Measurements from ENCODE around the gene MEGF6. TPM values are rescaled to one million over a fixed set of nuclear protein-coding genes. Genes with fewer than 3 reads are reported as not detected.

MEGF6 gene
- total and polyA plus RNA-seq, 11 donors, result 1.9 to 16.2 (median 5.1) TPM

DNA sequence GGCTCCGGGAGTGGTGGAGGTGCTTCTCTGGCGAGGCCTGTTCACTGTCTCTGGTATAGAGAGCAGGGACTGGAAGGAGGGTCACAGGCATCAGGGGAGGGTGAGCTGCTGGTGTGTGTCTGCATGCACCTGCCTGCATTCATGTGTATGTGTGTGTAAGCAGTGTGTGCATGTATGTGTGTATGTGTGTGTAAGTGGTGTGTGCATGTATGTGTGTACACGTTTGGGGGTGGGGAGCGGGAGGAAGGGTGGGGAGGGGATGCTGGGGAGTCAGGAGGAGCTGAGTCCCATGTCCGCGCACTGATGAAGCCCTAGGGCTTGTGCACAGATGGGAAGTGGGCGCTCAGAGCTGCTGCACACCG is 107.8 kb downstream of the MEGF6 start:
- Histone ChIP-seq H3K4me1 (peaks cover 0 to 5% (median 0%) of the 10 kb centered on the region in 12 donors), H3K27me3 (no peaks in the 10 kb centered on the region), H3K36me3 (peaks cover 0 to 3% (median 0%) of the 10 kb centered on the region in 9 donors), H3K27ac (no peak overlapping the region), H3K9me3 (no peaks in the 10 kb centered on the region), H3K4me3 (no peak overlapping the region)
- DNase-seq, result no peak
- no peak for ATAC-seq
- TF ChIP-seq, protein P1, sequence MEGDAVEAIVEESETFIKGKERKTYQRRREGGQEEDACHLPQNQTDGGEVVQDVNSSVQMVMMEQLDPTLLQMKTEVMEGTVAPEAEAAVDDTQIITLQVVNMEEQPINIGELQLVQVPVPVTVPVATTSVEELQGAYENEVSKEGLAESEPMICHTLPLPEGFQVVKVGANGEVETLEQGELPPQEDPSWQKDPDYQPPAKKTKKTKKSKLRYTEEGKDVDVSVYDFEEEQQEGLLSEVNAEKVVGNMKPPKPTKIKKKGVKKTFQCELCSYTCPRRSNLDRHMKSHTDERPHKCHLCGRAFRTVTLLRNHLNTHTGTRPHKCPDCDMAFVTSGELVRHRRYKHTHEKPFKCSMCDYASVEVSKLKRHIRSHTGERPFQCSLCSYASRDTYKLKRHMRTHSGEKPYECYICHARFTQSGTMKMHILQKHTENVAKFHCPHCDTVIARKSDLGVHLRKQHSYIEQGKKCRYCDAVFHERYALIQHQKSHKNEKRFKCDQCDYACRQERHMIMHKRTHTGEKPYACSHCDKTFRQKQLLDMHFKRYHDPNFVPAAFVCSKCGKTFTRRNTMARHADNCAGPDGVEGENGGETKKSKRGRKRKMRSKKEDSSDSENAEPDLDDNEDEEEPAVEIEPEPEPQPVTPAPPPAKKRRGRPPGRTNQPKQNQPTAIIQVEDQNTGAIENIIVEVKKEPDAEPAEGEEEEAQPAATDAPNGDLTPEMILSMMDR (IDR thresholded peaks at IDR 0.05), result no peak
- TF ChIP-seq POLR2A (IDR thresholded peaks at IDR 0.05), result no peak
- 83 to 87% (median 84%) methylated on average over 8 of the region's 8 CpGs for WGBS, 4 donors
- intact Hi-C loops (cut with DNase I), result no loop called here

DNA sequence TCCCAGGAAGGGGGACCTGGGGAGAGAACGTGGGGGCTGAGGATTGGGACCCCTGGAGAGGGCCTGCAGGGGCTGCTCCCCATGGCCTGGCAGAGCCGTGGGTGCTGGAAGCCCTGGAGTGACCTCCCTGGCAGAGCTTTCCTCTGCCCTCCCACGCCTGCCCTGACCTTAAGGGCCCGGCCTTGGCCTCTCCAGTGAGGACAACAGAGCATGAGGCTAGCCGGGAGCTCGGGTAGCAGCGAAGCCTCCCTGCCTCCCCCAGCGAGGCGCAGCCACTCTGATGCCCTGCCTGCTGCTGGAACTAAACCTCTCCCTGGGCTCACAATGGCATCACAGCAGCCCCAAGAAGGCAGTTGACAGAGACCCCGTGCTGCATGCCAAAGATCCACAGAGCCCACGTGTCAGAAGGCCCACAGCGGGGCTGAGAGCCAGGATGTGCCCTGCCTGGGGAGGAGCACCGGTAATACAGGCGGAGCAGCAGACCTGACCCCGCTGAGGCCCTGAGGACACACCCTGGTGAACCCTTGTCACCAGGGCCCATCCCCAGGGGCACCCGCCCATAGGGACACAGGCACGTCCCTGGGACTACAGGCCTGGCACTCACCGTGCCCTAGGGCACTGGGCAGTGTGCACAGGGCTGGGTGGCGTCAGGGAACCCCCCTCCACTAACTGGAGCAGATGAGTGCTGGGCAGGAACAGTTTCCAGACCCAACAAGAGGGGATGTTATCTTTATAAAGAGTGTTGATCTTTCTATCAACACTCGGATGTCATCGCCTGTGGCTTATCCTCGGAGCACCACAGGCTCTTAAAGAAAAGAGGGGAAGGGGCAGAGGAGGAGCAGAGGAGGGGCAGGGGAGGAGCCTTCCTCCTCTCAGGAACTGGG is 108.4 kb downstream of the MEGF6 start:
- DNase-seq (no peak), ATAC-seq (no peak)

DNA sequence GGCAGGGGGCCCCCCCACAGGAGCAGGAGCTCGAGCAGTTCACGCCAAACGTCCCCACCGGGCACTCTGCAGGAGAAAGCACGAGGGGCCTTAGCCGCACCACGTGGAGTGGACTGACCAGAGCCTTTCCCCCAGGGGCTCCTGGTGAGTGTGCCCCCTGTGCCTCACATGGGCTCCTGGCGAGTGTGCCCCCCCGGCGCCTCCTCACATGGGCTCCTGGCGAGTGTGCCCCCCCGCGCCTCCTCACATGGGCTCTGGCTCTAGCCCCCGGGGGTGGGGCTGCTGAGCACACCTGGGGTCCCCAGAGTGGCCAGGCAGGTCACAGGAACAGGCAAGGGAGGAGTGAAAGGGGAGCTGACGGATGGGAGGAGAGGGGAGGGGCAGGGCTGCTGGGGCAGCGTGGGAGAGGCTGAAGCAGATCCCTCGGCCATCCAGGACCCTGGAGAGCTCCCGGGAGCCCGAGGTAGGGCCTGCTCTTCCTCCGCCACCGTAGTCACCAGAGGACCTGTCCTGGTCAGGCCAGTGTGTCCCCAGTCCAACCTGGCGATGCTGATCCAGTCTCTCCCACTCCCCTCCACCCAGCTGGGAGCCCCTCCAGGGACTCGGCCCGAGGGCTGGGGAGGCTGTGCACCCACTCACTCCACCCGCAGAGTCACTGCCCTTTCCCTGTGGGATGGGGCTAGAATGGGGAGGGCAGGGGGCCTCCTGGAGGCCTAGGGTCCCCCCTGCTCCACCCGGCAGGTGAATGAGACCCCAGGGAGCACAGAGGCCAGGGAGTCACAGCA is 109.3 kb downstream of the MEGF6 start:
- intact Hi-C loops (cut with DNase I), result no loop called here
- ATAC-seq (peak; percentile 56 to 78 (median 71)), DNase-seq (peak; percentile 47 to 88 (median 68))
- H3K4me3 ChIP-seq, result no peak overlapping the region
- H3K27me3 ChIP-seq, result no peaks in the 10 kb centered on the region
- 51 to 70% (median 59%) methylated on average over 16 to 26 of the region's 26 CpGs for WGBS, 4 donors
- TF ChIP-seq, protein P1 (IDR thresholded peaks at IDR 0.05), result no peak
- no peak for TF ChIP-seq POLR2A (IDR thresholded peaks at IDR 0.05)
- peaks cover 0 to 5% (median 0%) of the 10 kb centered on the region in 12 donors for H3K4me1 ChIP-seq
- no peak overlapping the region for H3K27ac ChIP-seq
- peaks cover 0 to 3% (median 0%) of the 10 kb centered on the region in 9 donors for H3K36me3 ChIP-seq
- H3K9me3 ChIP-seq, result no peaks in the 10 kb centered on the region

More for the DNA sequence above, 108.4 kb downstream of the MEGF6 start:
- H3K9me3 ChIP-seq, result no peaks in the 10 kb centered on the region
- no peak overlapping the region for H3K4me3 ChIP-seq
- TF ChIP-seq POLR2A (IDR thresholded peaks at IDR 0.05), result no peak
- TF ChIP-seq, protein P1 (IDR thresholded peaks at IDR 0.05), result no peak
- peaks cover 0 to 5% (median 0%) of the 10 kb centered on the region in 12 donors for H3K4me1 ChIP-seq
- no peak overlapping the region for H3K27ac ChIP-seq
- WGBS, 4 donors, result 77 to 79% (median 79%) methylated on average over 17 to 22 of the region's 22 CpGs
- intact Hi-C loops (cut with DNase I), result no loop called here
- H3K27me3 ChIP-seq, result no peaks in the 10 kb centered on the region
- H3K36me3 ChIP-seq, result peaks cover 0 to 3% (median 0%) of the 10 kb centered on the region in 9 donors

DNA sequence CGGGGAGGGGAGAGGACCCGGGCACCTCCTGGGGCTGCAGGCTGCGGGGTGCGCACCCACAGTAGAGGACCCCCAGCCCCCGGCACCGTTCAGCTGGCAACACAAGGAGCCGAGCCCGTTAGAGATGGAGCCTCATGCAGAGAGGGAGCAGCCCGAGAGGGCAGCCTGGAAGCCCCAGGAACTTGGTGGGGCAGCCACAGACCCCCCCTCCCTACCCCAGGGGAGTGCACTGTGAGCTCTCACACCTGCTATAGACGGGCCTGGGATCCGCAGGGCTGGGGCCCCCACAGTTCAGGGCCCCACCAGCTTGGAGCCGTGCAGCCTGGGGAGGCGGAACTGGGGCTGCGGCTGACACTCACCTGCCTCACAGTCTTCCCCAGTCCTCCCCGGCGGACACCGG is 109.9 kb downstream of the MEGF6 start:
- no peaks in the 10 kb centered on the region for H3K9me3 ChIP-seq
- TF ChIP-seq, protein P1 (IDR thresholded peaks at IDR 0.05), result no peak
- no peak for TF ChIP-seq POLR2A (IDR thresholded peaks at IDR 0.05)
- H3K36me3 ChIP-seq, result peaks cover 0 to 3% (median 0%) of the 10 kb centered on the region in 9 donors
- ATAC-seq (no peak), DNase-seq (no peak)
- no peak overlapping the region for H3K27ac ChIP-seq
- WGBS, 4 donors, result 82 to 100% (median 92%) methylated on average over 1 to 17 of the region's 17 CpGs
- H3K4me3 ChIP-seq, result no peak overlapping the region
- H3K4me1 ChIP-seq, result peaks cover 0 to 5% (median 0%) of the 10 kb centered on the region in 12 donors
- no peaks in the 10 kb centered on the region for H3K27me3 ChIP-seq
- intact Hi-C loops (cut with DNase I), result no loop called here

All from heart left ventricle (tissue), 16 donors.